ENCODE results near the gene C18orf54. TPM values are rescaled to one million over a fixed set of nuclear protein-coding genes. Genes with fewer than 3 reads are reported as not detected.
A peak's percentile ranks its signal among the peaks of the same experiment; 100 is the strongest.
"Not testable (repeated sequence)": the region's sequence is repeated elsewhere in the genome, so short reads cannot be mapped to it uniquely, and the experiment has no call there.

The C18orf54 gene
- 10.9 and 12.8 TPM in 2 replicates for total RNA-seq

GRCh38 chr18:54357660-54358494 is at the start of gene C18orf54, which contains the start of gene STARD6:
TSS of gene C18orf54 (plus strand) at chr18:54357906. CDS start at chr18:54360573, 2,667 bp downstream.
TSS of gene STARD6 (minus strand) at chr18:54357858. CDS start at chr18:54354573, 3,285 bp downstream.
- peak; percentile 98 for DNase-seq
- H3K9me3 Mint-ChIP-seq = no peaks in the 10 kb centered on the region
- H3K36me3 Mint-ChIP-seq (ENCODE audit: low read depth) = peaks cover 21% of the 10 kb centered on the region
- no peaks in the 10 kb centered on the region for H3K27me3 Mint-ChIP-seq
- peak within 1 kb of the TSS; percentile 99 for H3K4me3 Mint-ChIP-seq
- intact Hi-C loops (cut with micrococcal nuclease) = loop anchor here (1.0 to 10.0 kb wide), 6 partner anchors 31 to 423 kb away; partner anchors contain the start of genes MBD2 and POLI
- peaks cover 25% of the 10 kb centered on the region for H3K4me1 Mint-ChIP-seq
- peak within 1 kb of the TSS; percentile 100 for H3K27ac Mint-ChIP-seq

- intact Hi-C loops (cut with micrococcal nuclease); H3K4me1 Mint-ChIP-seq; H3K9me3 Mint-ChIP-seq; H3K4me3 Mint-ChIP-seq; H3K27ac Mint-ChIP-seq; H3K36me3 Mint-ChIP-seq (ENCODE audit: low read depth); DNase-seq: not testable (repeated sequence)
- peaks cover 20% of the 10 kb centered on the region for H3K27me3 Mint-ChIP-seq
These were observed 48.1 kb upstream of the C18orf54 start for GRCh38 chr18:54309564-54309963.

GRCh38 chr18:54316071-54316820 is 41.5 kb upstream of the C18orf54 start:
- no peak overlapping the region for H3K4me3 Mint-ChIP-seq
- no peaks in the 10 kb centered on the region for H3K36me3 Mint-ChIP-seq (ENCODE audit: low read depth)
- intact Hi-C loops (cut with micrococcal nuclease) = no loop called here
- peaks cover 37% of the 10 kb centered on the region for H3K27me3 Mint-ChIP-seq
- peaks cover 7% of the 10 kb centered on the region for H3K9me3 Mint-ChIP-seq
- H3K4me1 Mint-ChIP-seq = no peaks in the 10 kb centered on the region
- no peak overlapping the region for H3K27ac Mint-ChIP-seq
- no peak for DNase-seq

DNA sequence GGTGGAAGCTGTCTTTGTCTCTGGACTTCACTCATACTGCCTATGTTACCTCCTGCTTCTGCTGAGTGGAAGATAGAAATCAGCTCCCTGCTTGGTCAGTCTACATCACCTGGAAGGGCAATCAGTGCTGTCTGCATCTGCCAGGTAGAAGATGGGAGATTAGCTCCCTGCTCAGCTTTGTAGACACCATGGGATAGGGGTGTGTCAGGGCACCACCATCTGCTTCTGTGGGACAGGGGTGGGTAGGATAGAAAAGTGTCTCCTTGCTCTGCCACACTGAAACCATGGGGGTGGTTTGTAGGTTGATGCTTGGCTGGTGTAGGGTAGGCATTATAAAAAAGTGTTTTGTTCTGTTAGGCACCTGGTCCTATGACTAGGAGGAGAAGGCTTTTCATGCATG is 34.1 kb upstream of the C18orf54 start:
- H3K27ac Mint-ChIP-seq = no peak overlapping the region

GRCh38 chr18:54323970-54324369 is 33.7 kb upstream of the C18orf54 start:
- H3K4me1 Mint-ChIP-seq = no peaks in the 10 kb centered on the region
- no peak overlapping the region for H3K4me3 Mint-ChIP-seq
- DNase-seq = no peak
- peaks cover 10% of the 10 kb centered on the region for H3K27me3 Mint-ChIP-seq
- no peaks in the 10 kb centered on the region for H3K36me3 Mint-ChIP-seq (ENCODE audit: low read depth)
- no peak overlapping the region for H3K27ac Mint-ChIP-seq
- H3K9me3 Mint-ChIP-seq = no peaks in the 10 kb centered on the region
- intact Hi-C loops (cut with micrococcal nuclease) = no loop called here

More for the DNA sequence above, 34.1 kb upstream of the C18orf54 start:
- Mint-ChIP-seq H3K4me1 (no peaks in the 10 kb centered on the region), H3K9me3 (no peaks in the 10 kb centered on the region), H3K4me3 (no peak overlapping the region), H3K36me3 (ENCODE audit: low read depth) (no peaks in the 10 kb centered on the region), H3K27me3 (peaks cover 11% of the 10 kb centered on the region)
- intact Hi-C loops (cut with micrococcal nuclease) = no loop called here
- DNase-seq = no peak

DNA sequence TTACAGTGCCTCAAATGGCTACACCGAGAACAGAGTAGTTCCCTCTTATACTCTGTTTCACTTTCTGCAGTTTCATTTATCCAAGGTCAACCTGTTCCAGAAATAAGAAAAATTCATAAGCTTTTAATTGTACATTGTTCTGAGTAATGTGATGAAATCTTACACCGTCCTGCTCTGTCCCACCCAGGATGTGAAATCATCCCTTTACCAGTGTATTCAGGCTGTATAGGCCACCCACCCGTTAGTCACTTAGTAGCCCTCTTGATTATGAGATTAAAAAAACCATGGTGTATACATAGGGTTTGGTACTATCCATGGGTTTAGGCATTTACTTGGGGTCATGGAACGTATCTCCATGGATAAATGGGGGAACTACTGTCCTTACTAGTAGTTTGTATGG is 29.9 kb upstream of the C18orf54 start:
- peaks cover 13% of the 10 kb centered on the region for H3K27me3 Mint-ChIP-seq

GRCh38 chr18:54329787-54330186 is 27.9 kb upstream of the C18orf54 start:
- intact Hi-C loops (cut with micrococcal nuclease) = no loop called here
- Mint-ChIP-seq H3K27ac (no peak overlapping the region), H3K4me3 (no peak overlapping the region), H3K9me3 (no peaks in the 10 kb centered on the region), H3K27me3 (peaks cover 11% of the 10 kb centered on the region), H3K36me3 (ENCODE audit: low read depth) (no peaks in the 10 kb centered on the region), H3K4me1 (no peaks in the 10 kb centered on the region)
- no peak for DNase-seq

More for the DNA sequence above, 29.9 kb upstream of the C18orf54 start:
- Mint-ChIP-seq H3K36me3 (ENCODE audit: low read depth) (no peaks in the 10 kb centered on the region), H3K4me1 (no peaks in the 10 kb centered on the region), H3K27ac (no peak overlapping the region), H3K9me3 (no peaks in the 10 kb centered on the region), H3K4me3 (no peak overlapping the region)
- no peak for DNase-seq
- intact Hi-C loops (cut with micrococcal nuclease) = no loop called here

- Mint-ChIP-seq H3K27ac (no peak overlapping the region), H3K4me3 (no peak overlapping the region), H3K4me1 (peaks cover 4% of the 10 kb centered on the region), H3K36me3 (ENCODE audit: low read depth) (no peaks in the 10 kb centered on the region), H3K9me3 (no peaks in the 10 kb centered on the region), H3K27me3 (peaks cover 11% of the 10 kb centered on the region)
- no peak for DNase-seq
- intact Hi-C loops (cut with micrococcal nuclease) = no loop called here
These were observed 26.7 kb upstream of the C18orf54 start for GRCh38 chr18:54330768-54331548.

GRCh38 chr18:54335638-54336173 is 22.0 kb upstream of the C18orf54 start:
- Mint-ChIP-seq H3K9me3 (no peaks in the 10 kb centered on the region), H3K27me3 (peaks cover 6% of the 10 kb centered on the region), H3K27ac (no peak overlapping the region), H3K4me3 (no peak overlapping the region), H3K36me3 (ENCODE audit: low read depth) (no peaks in the 10 kb centered on the region), H3K4me1 (peaks cover 4% of the 10 kb centered on the region)
- DNase-seq = no peak
- intact Hi-C loops (cut with micrococcal nuclease) = no loop called here

DNA sequence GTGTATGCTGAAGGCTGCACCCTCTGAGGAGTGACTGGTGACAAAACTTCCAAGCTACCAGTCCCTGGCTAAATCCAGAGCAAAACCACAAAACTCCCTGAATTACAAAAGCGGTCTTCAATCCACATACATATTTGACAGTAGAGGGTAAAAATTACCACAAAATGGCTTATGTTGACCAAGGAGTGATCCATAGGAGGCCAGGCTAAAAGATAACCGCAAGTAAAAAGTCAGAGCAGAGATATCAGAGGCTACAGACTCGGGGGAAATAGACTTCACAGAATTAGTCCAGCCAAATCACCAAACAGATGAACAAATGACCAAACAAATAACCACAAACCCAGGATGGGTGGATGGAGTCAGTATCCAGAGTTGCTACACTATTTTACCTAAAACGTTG is 19.5 kb upstream of the C18orf54 start:
- peaks cover 4% of the 10 kb centered on the region for H3K4me1 Mint-ChIP-seq
- H3K36me3 Mint-ChIP-seq (ENCODE audit: low read depth) = no peaks in the 10 kb centered on the region
- H3K9me3 Mint-ChIP-seq = no peaks in the 10 kb centered on the region
- intact Hi-C loops (cut with micrococcal nuclease) = no loop called here
- DNase-seq = no peak
- H3K27ac Mint-ChIP-seq = no peak overlapping the region
- no peaks in the 10 kb centered on the region for H3K27me3 Mint-ChIP-seq
- no peak overlapping the region for H3K4me3 Mint-ChIP-seq

DNA sequence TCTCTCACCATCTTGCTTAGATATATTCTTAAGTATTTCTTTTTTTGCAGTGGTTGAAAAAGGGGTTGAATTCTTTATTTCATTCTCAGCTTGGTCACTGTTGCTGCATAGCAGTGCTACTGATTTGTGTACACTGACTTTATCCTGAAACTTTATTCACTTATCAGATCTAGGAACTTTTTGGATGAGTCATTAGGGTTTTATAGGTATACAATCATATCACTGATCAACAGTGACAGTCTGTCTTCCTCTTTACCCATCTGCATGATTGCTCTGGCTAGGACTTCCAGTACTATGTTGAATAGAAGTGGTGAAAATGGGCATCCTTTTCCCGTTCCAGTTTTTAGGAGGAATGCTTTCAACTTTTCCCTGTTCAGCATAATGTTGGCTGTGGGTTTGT is 6.5 kb upstream of the C18orf54 start:
- H3K36me3 Mint-ChIP-seq (ENCODE audit: low read depth) = no peaks in the 10 kb centered on the region
- H3K4me1 Mint-ChIP-seq = no peaks in the 10 kb centered on the region
- no peak for DNase-seq
- intact Hi-C loops (cut with micrococcal nuclease) = loop anchor here (10.0 kb wide), 1 partner anchor 416 kb away; no protein-coding TSS in a partner anchor
- H3K27ac Mint-ChIP-seq = no peak overlapping the region
- peaks cover 9% of the 10 kb centered on the region for H3K9me3 Mint-ChIP-seq
- H3K4me3 Mint-ChIP-seq = no peak overlapping the region
- peaks cover 35% of the 10 kb centered on the region for H3K27me3 Mint-ChIP-seq

GRCh38 chr18:54357082-54357659 is 535 bp upstream of the C18orf54 start:
- H3K27me3 Mint-ChIP-seq = peaks cover 2% of the 10 kb centered on the region
- H3K27ac Mint-ChIP-seq = peak overlapping the region; percentile 100
- peak overlapping the region; percentile 99 for H3K4me3 Mint-ChIP-seq
- H3K9me3 Mint-ChIP-seq = peaks cover 2% of the 10 kb centered on the region
- H3K36me3 Mint-ChIP-seq (ENCODE audit: low read depth) = peaks cover 18% of the 10 kb centered on the region
- DNase-seq = no peak
- intact Hi-C loops (cut with micrococcal nuclease) = loop anchor here (1.0 to 10.0 kb wide), 4 partner anchors 88 to 422 kb away; partner anchors contain the start of genes MBD2 and POLI
- H3K4me1 Mint-ChIP-seq = peaks cover 25% of the 10 kb centered on the region
